PC-3 (cell line): ENCODE measurements around the gene CDH26. TPM values are rescaled to one million over a fixed set of nuclear protein-coding genes. Genes with fewer than 3 reads are reported as not detected.

Source experiments
- ATAC-seq: fragments of 200-7000 bp; cut with Tn5 transposase; 2 replicates; pipeline ENCODE4 v1.9.1; 2020; ENCODE audit warnings: mild to moderate bottlenecking, moderate library complexity
- Bru-seq: library from RNA; stranded (reverse); fragments of 400-500 nt; gene quantifications from one replicate; lab custom pipeline; 2021; lab: Mats Ljungman, UMichigan
- BruChase-seq, 2 experiments: library from RNA; stranded (reverse); fragments of 400-500 nt; gene quantifications; one replicate each; lab custom pipeline; 2021; lab: Mats Ljungman, UMichigan
- BruUV-seq: library from RNA; stranded (reverse); fragments of 400-500 nt; replicated peaks from 2 replicates; lab custom pipeline; 2021; lab: Mats Ljungman, UMichigan
- CTCF ChIA-PET: fragments of 300-600 bp; sonication (Branson Sonifier 250); formaldehyde crosslinking; loops from one replicate; lab custom pipeline; 2022; ENCODE audit warnings: antibody characterized with exemption; lab: Charles Lee
- POLR2A ChIA-PET: fragments of 300-600 bp; sonication (Branson Sonifier 250); formaldehyde crosslinking; loops from one replicate; lab custom pipeline; 2022; ENCODE audit warnings: antibody characterized with exemption; ENCODE audit not compliant: unreplicated experiment; lab: Charles Lee
- DNase-seq: peaks from one replicate; pipeline ENCODE4 v3.0.0-alpha.2; 2015
- H2AFZ ChIP-seq: fragments of 300-600 bp; sonication (generic); 2 replicates; pipeline ENCODE4 v1.6.0; 2016; ENCODE audit warnings: antibody characterized with exemption, low read length
- H3F3A ChIP-seq: fragments of 300-600 bp; sonication (generic); one replicate; pipeline ENCODE4 v1.6.0; 2017; ENCODE audit warnings: antibody characterized with exemption, low read length, control low read depth, mild to moderate bottlenecking; ENCODE audit not compliant: unreplicated experiment
- H3K27ac ChIP-seq: fragments of 300-600 bp; sonication (generic); 2 replicates; pipeline ENCODE4 v1.5.1; 2016; ENCODE audit warnings: mild to moderate bottlenecking, low read length
- H3K27me3 ChIP-seq: fragments of 300-600 bp; sonication (generic); 2 replicates; pipeline ENCODE4 v1.6.1; 2016; ENCODE audit warnings: low read length, mixed read lengths
- H3K36me3 ChIP-seq: fragments of 300-600 bp; sonication (generic); 2 replicates; pipeline ENCODE4 v1.6.1; 2016; ENCODE audit warnings: low read depth, mixed run types, low read length, mixed read lengths
- H3K4me1 ChIP-seq: fragments of 300-600 bp; sonication (generic); 2 replicates; pipeline ENCODE4 v1.5.1; 2016; ENCODE audit warnings: low read length; ENCODE audit not compliant: insufficient read depth
- H3K4me2 ChIP-seq: fragments of 300-600 bp; sonication (generic); 2 replicates; pipeline ENCODE4 v1.6.0; 2016; ENCODE audit warnings: low read length
- H3K4me3 ChIP-seq: fragments of 300-600 bp; sonication (generic); 2 replicates; pipeline ENCODE4 v1.5.1; 2016; ENCODE audit warnings: mild to moderate bottlenecking, low read length, mixed read lengths
- H3K79me2 ChIP-seq: fragments of 300-600 bp; sonication (generic); 2 replicates; pipeline ENCODE4 v1.6.1; 2017; ENCODE audit warnings: low read length, mixed read lengths
- H3K9ac ChIP-seq: fragments of 300-600 bp; sonication (generic); 2 replicates; pipeline ENCODE4 v1.6.0; 2016; ENCODE audit warnings: mild to moderate bottlenecking, low read length
- H3K9me2 ChIP-seq: fragments of 300-600 bp; sonication (generic); replicated peaks from 2 replicates; pipeline ENCODE4 v1.6.1; 2016; ENCODE audit warnings: mixed run types, low read length, mixed read lengths
- H3K9me3 ChIP-seq: fragments of 300-600 bp; sonication (generic); 2 replicates; pipeline ENCODE4 v1.6.1; 2016; ENCODE audit warnings: low read length, mixed read lengths
- H4K20me1 ChIP-seq: fragments of 300-600 bp; sonication (generic); 2 replicates; pipeline ENCODE4 v1.6.1; 2016; ENCODE audit warnings: low read length, mixed read lengths
- CTCF ChIP-seq: fragments of 300-600 bp; sonication (generic); conservative IDR thresholded peaks from 2 replicates; pipeline ENCODE4 v1.5.1; 2017; ENCODE audit warnings: antibody characterized with exemption, low read depth, mild to moderate bottlenecking, low read length
- EZH2 ChIP-seq: fragments of 300-600 bp; sonication (generic); IDR thresholded peaks from one replicate; pipeline ENCODE4 v1.6.1; 2017; ENCODE audit warnings: antibody characterized with exemption, mild to moderate bottlenecking, low read length; ENCODE audit not compliant: unreplicated experiment
- EZH2phosphoT487 ChIP-seq: fragments of 300-600 bp; sonication (generic); IDR thresholded peaks from 2 replicates; pipeline ENCODE4 v1.6.1; 2018; ENCODE audit warnings: mild to moderate bottlenecking, antibody characterized with exemption, low read length, borderline replicate concordance
- intact Hi-C: fragments of 100-400 bp; cut with micrococcal nuclease; formaldehyde crosslinking; loops from 2 replicates; pipeline ENCODE4 v1.9.0; 2023
- long read RNA-seq: library from polyadenylated mRNA; unstranded; transcript quantifications from one replicate; pipeline ENCODE4 v2.0.0, GENCODE V29; 2021; ENCODE audit not compliant: unreplicated experiment
- total RNA-seq: library from RNA; depleted of rRNA; stranded (reverse); fragments of >200 nt; gene quantifications from 2 replicates; pipeline ENCODE4 v1.2.3, GENCODE V29; 2014; rRNA removed

CDH26 gene
- total RNA-seq (1.2 and 1.4 TPM in 2 replicates), Bru-seq, nascent RNA (percentile 32 among the genes with signal in this experiment), BruChase-seq, experiment 1, labeled RNA remaining after a 6-hour chase (percentile 45 among the genes with signal in this experiment), BruChase-seq, experiment 2, labeled RNA remaining after a 2-hour chase (percentile 58 among the genes with signal in this experiment)
- long read RNA-seq, partial matches to known transcripts: 1 of 1 reads
- long read RNA-seq, other reads (novel, unspliced or antisense): 0 of 1 reads

- no peaks in the 10 kb centered on the region for H3F3A ChIP-seq
- H3K79me2 ChIP-seq: no peaks in the 10 kb centered on the region
- DNase-seq: no peak
- no peaks in the 10 kb centered on the region for H3K36me3 ChIP-seq
- peaks cover 13% of the 10 kb centered on the region; the same call in 1 of the 2 replicates for H3K4me1 ChIP-seq
- no peak within 1 kb of the TSS for H3K4me3 ChIP-seq
- H3K9me2 ChIP-seq: no peaks in the 10 kb centered on the region
- BruUV-seq: no TSS peak
- intact Hi-C loops: no loop called here
- H3K9me3 ChIP-seq: no peaks in the 10 kb centered on the region
- ChIA-PET POLR2A (interaction anchor here (0.7 kb wide), 1 partner anchor 13 kb away, joined by 3 read pairs; no protein-coding TSS in a partner anchor), CTCF (no interaction called here)
- H3K27ac ChIP-seq: peak within 1 kb of the TSS; percentile 21; the same call in 1 of the 2 replicates
- no peaks in the 10 kb centered on the region for H4K20me1 ChIP-seq
- no peak within 1 kb of the TSS for H2AFZ ChIP-seq
- H3K27me3 ChIP-seq: no peaks in the 10 kb centered on the region
- H3K9ac ChIP-seq: no peak within 1 kb of the TSS
- no peak for TF ChIP-seq EZH2phosphoT487
- no peak for TF ChIP-seq EZH2
- TF ChIP-seq CTCF: no peak
- no peak for ATAC-seq
- peak within 1 kb of the TSS; percentile 38 for H3K4me2 ChIP-seq
These were observed at the start of gene CDH26 for GRCh38 chr20:59958123-59958522. CDH26 (plus strand) TSS chr20:59958423; CDS start chr20:59958727, 304 bp downstream.

DNA sequence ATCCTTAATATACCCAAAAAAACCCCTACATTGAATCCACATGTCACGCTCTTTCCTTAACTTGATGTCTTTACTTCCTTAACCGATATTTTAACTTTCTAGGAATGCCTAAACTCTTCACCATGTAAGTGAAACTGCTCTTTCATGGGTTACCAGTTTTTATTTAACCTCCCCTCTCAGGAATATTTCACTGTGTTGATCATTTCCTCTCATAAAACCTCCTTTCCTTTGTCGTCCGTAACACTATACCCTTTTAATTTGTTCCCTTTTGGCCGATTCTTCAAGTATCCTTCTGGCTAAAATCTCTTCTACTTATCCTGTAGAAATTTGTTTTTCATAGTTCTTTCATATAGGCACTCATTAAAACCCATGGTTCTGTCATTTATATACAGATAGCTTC is 49.4 kb upstream of the CDH26 start:
- Histone ChIP-seq H3F3A (no peaks in the 10 kb centered on the region), H3K9me2 (no peaks in the 10 kb centered on the region), H3K4me2 (peak overlapping the region; percentile 54), H3K27me3 (no peaks in the 10 kb centered on the region), H2AFZ (peak overlapping the region; percentile 25; the same call in 1 of the 2 replicates), H3K9ac (no peak overlapping the region), H3K4me1 (peaks cover 22% of the 10 kb centered on the region), H3K4me3 (no peak overlapping the region), H3K36me3 (no peaks in the 10 kb centered on the region), H3K9me3 (no peaks in the 10 kb centered on the region), H4K20me1 (no peaks in the 10 kb centered on the region), H3K27ac (no peak overlapping the region), H3K79me2 (no peaks in the 10 kb centered on the region)
- intact Hi-C loops: loop anchor here (5.0 kb wide), 1 partner anchor 47 kb away; no protein-coding TSS in a partner anchor
- TF ChIP-seq EZH2phosphoT487: no peak
- no peak for TF ChIP-seq EZH2
- no peak for TF ChIP-seq CTCF
- POLR2A ChIA-PET: interaction anchor here (0.7 kb wide), 1 partner anchor 59 kb away, joined by 6 read pairs; no protein-coding TSS in a partner anchor
- DNase-seq (peak; percentile 58), ATAC-seq (peak; percentile 88)
- CTCF ChIA-PET: interaction anchor here (0.7 kb wide), 1 partner anchor 136 kb away, joined by 4 read pairs; no protein-coding TSS in a partner anchor
- BruUV-seq: no TSS peak

DNA sequence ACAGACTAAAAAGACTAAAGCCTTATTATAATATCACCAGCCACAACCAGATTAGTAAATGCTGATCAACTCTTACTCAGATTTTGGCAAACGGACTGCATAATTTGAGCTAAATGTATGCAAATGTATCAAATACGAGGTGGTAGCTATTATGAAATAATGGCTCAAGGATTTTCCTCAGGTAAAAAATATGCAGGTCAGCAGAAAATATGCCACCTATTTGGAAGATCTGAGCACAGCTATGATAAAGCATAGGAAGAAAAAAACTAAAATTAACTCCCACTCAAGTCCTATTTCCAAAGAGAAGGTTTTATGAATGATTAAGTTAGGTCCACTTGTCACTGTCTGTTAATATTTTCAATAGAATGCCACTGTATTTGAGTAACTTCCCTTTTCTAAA is 47.2 kb upstream of the CDH26 start:
- no peaks in the 10 kb centered on the region for H3K9me3 ChIP-seq
- no peaks in the 10 kb centered on the region for H3K9me2 ChIP-seq
- H3K79me2 ChIP-seq: no peaks in the 10 kb centered on the region
- no peak overlapping the region for H2AFZ ChIP-seq
- ATAC-seq: no peak
- CTCF ChIA-PET: no interaction called here
- H3K9ac ChIP-seq: no peak overlapping the region
- no peaks in the 10 kb centered on the region for H3F3A ChIP-seq
- no peaks in the 10 kb centered on the region for H4K20me1 ChIP-seq
- no peaks in the 10 kb centered on the region for H3K27me3 ChIP-seq
- TF ChIP-seq EZH2 (no peak), CTCF (no peak), EZH2phosphoT487 (no peak)
- intact Hi-C loops: no loop called here
- no peak overlapping the region for H3K4me3 ChIP-seq
- no peak for DNase-seq
- POLR2A ChIA-PET: no interaction called here
- H3K36me3 ChIP-seq: no peaks in the 10 kb centered on the region
- H3K4me1 ChIP-seq: peaks cover 22% of the 10 kb centered on the region
- no peak overlapping the region for H3K27ac ChIP-seq
- H3K4me2 ChIP-seq: no peak overlapping the region
- no TSS peak for BruUV-seq
